ENCODE data around the gene DDA1.

The DDA1 gene

GRCh38 chr19:17312189-17313113 lies 3.1 kb downstream of the DDA1 start:
- no peak for DNase-seq (ENCODE audit: low spot score)

GRCh38 chr19:17314007-17314593 lies 4.7 kb downstream of the DDA1 start:
- DNase-seq (ENCODE audit: low spot score), result no peak

GRCh38 chr19:17318966-17319365 lies 9.6 kb downstream of the DDA1 start:
- no peak for DNase-seq (ENCODE audit: low spot score)

- no peak for DNase-seq (ENCODE audit: low spot score)
These were observed 10.3 kb downstream of the DDA1 start for GRCh38 chr19:17319473-17320238.

- no peak for DNase-seq (ENCODE audit: low spot score)
These were observed 11.1 kb downstream of the DDA1 start for GRCh38 chr19:17320435-17320834.

- DNase-seq (ENCODE audit: low spot score), result no peak
These were observed 12.5 kb downstream of the DDA1 start for GRCh38 chr19:17321655-17322489.

GRCh38 chr19:17322854-17323253 lies 13.5 kb downstream of the DDA1 start:
- DNase-seq (ENCODE audit: low spot score), result no peak

GRCh38 chr19:17323300-17323963 lies 14.1 kb downstream of the DDA1 start:
- DNase-seq (ENCODE audit: low spot score), result no peak

GRCh38 chr19:17323964-17324332 lies 14.6 kb downstream of the DDA1 start:
- DNase-seq (ENCODE audit: low spot score), result no peak

- no peak for DNase-seq (ENCODE audit: low spot score)
These were observed 15.2 kb downstream of the DDA1 start for GRCh38 chr19:17324357-17325114.

- DNase-seq (ENCODE audit: low spot score), result no peak
These were observed 15.8 kb downstream of the DDA1 start for GRCh38 chr19:17325133-17325532.

- DNase-seq (ENCODE audit: low spot score), result peak; percentile 74
These were observed 16.7 kb downstream of the DDA1 start for GRCh38 chr19:17325881-17326594.

GRCh38 chr19:17326595-17326966 lies 17.2 kb downstream of the DDA1 start:
- no peak for DNase-seq (ENCODE audit: low spot score)

- no peak for DNase-seq (ENCODE audit: low spot score)
These were observed 17.8 kb downstream of the DDA1 start for GRCh38 chr19:17327068-17327653.

GRCh38 chr19:17327654-17328516 lies 18.5 kb downstream of the DDA1 start:
- no peak for DNase-seq (ENCODE audit: low spot score)

GRCh38 chr19:17328517-17329365 lies 19.4 kb downstream of the DDA1 start:
- no peak for DNase-seq (ENCODE audit: low spot score)

- DNase-seq (ENCODE audit: low spot score), result no peak
These were observed 20.3 kb downstream of the DDA1 start for GRCh38 chr19:17329366-17330261.

Measured in AG08396 (cell line).